GM12878 (cell line): Measurements from ENCODE around the gene CSF1. TPM values are rescaled to one million over a fixed set of nuclear protein-coding genes. Genes with fewer than 3 reads are reported as not detected.
A peak's percentile ranks its signal among the peaks of the same experiment; 100 is the strongest.

Source experiments
- ATAC-seq: fragments of 200-7000 bp; cut with Tn5 transposase; 3 replicates; pipeline ENCODE4 v1.9.1; 2020; ENCODE audit warnings: mild to moderate bottlenecking, moderate library complexity
- BruUV-seq: library from RNA; stranded (reverse); fragments of 400-500 nt; replicated peaks from 2 replicates; lab custom pipeline; 2021; lab: Mats Ljungman, UMichigan
- CTCF ChIA-PET: fragments of 300-600 bp; sonication (Branson Sonifier 250); formaldehyde crosslinking; extraction: SDS; loops from one replicate; lab custom pipeline; 2021; ENCODE audit warnings: inconsistent platforms; lab: Yijun Ruan, JAX
- POLR2A ChIA-PET: fragments of 350-600 bp; formaldehyde crosslinking; extraction: SDS; loops from one replicate; lab custom pipeline; 2021; ENCODE audit warnings: inconsistent platforms; lab: Charles Lee
- RAD21 ChIA-PET: fragments of 300-600 bp; sonication (Branson Sonifier 250); formaldehyde crosslinking; loops from one replicate; lab custom pipeline; 2023; ENCODE audit warnings: antibody characterized with exemption; ENCODE audit not compliant: unreplicated experiment; lab: Charles Lee
- SMC1A ChIA-PET: fragments of 300-600 bp; sonication (Branson Sonifier 250); formaldehyde crosslinking; loops from one replicate; lab custom pipeline; 2023; ENCODE audit not compliant: unreplicated experiment, uncharacterized antibody; lab: Charles Lee
- DNase-seq: peaks from one replicate; pipeline ENCODE4 v3.0.0-alpha.2; 2011; ENCODE audit warnings: low read depth, low spot score
- FAIRE-seq: peaks from 3 replicates; lab custom pipeline; 2011; peaks lifted over from hg19 to GRCh38; lab: Jason Lieb, UNC
- H2AFZ ChIP-seq: 2 replicates; pipeline ENCODE4 v1.6.0; 2011; ENCODE audit warnings: low read depth, low read length, control low read depth; ENCODE audit not compliant: control insufficient read depth
- H3K27ac ChIP-seq: 2 replicates; pipeline ENCODE4 v1.5.1; 2011; ENCODE audit warnings: control low read depth; ENCODE audit not compliant: control insufficient read depth, insufficient read depth
- H3K27me3 ChIP-seq, 2 experiments: replicated peaks in 1 of 2; 2 replicates each; pipeline versions ENCODE4 v1.6.0 to v1.6.1; 2011; ENCODE audit warnings: low read length in 1 of 2; ENCODE audit not compliant: control insufficient read depth in 2 of 2, insufficient read depth in 2 of 2
- H3K36me3 ChIP-seq, 2 experiments: 2 replicates each; pipeline ENCODE4 v1.5.1; 2011; ENCODE audit warnings: low read length in 1 of 2; ENCODE audit not compliant: control insufficient read depth in 2 of 2, insufficient read depth in 2 of 2
- H3K4me1 ChIP-seq: 2 replicates; pipeline ENCODE4 v1.6.1; 2011; ENCODE audit warnings: mild to moderate bottlenecking, low read length, moderate library complexity, mixed read lengths; ENCODE audit not compliant: control insufficient read depth, insufficient read depth
- H3K4me2 ChIP-seq: 2 replicates; pipeline ENCODE4 v1.6.0; 2011; ENCODE audit warnings: control low read depth; ENCODE audit not compliant: control insufficient read depth, insufficient read depth
- H3K4me3 ChIP-seq: fragments of 200-600 bp; sonication (generic); 2 replicates; pipeline ENCODE4 v1.5.1; 2016
- H3K79me2 ChIP-seq: 2 replicates; pipeline ENCODE4 v1.6.0; 2011; ENCODE audit warnings: low read length; ENCODE audit not compliant: control insufficient read depth, insufficient read depth
- H3K9ac ChIP-seq: 2 replicates; pipeline ENCODE4 v1.8.0; 2011; ENCODE audit warnings: low read length, control low read depth, mixed read lengths; ENCODE audit not compliant: control insufficient read depth, insufficient read depth
- H3K9me3 ChIP-seq: replicated peaks from 3 replicates; pipeline ENCODE4 v1.5.1; 2011; ENCODE audit warnings: mild to moderate bottlenecking, low read length; ENCODE audit not compliant: control insufficient read depth, insufficient read depth
- H4K20me1 ChIP-seq: 2 replicates; pipeline ENCODE4 v1.6.0; 2011; ENCODE audit not compliant: control insufficient read depth, insufficient read depth
- CREM ChIP-seq: IDR thresholded peaks from 2 replicates; pipeline ENCODE4 v1.6.1; 2014; ENCODE audit warnings: antibody characterized with exemption, low read depth
- IKZF1 ChIP-seq: fragments of 450-650 bp; conservative IDR thresholded peaks from 2 replicates; pipeline ENCODE4 v1.6.1; 2017; ENCODE audit warnings: antibody characterized with exemption, mild to moderate bottlenecking
- KDM1A ChIP-seq: fragments of 200-600 bp; sonication (generic); IDR thresholded peaks from 2 replicates; pipeline ENCODE4 v1.6.1; 2016; ENCODE audit warnings: borderline replicate concordance
- MLLT1 ChIP-seq: fragments of 450-650 bp; IDR thresholded peaks from 2 replicates; pipeline ENCODE4 v1.6.1; 2016; ENCODE audit warnings: mild to moderate bottlenecking
- NR2C1 ChIP-seq: fragments of 450-650 bp; IDR thresholded peaks from 2 replicates; pipeline ENCODE4 v1.6.1; 2017; ENCODE audit warnings: antibody characterized with exemption, mild to moderate bottlenecking, moderate library complexity
- NR2F1 ChIP-seq: fragments of 450-650 bp; conservative IDR thresholded peaks from 2 replicates; pipeline ENCODE4 v1.6.1; 2017; ENCODE audit warnings: mild to moderate bottlenecking
- NRF1 ChIP-seq: conservative IDR thresholded peaks from 2 replicates; pipeline ENCODE4 v1.6.1; 2011; ENCODE audit warnings: mild to moderate bottlenecking, low read depth, low read length, improper control_type of control experiment
- RUNX3 ChIP-seq: IDR thresholded peaks from 2 replicates; pipeline ENCODE4 v1.6.1; 2012; ENCODE audit warnings: low read length, inconsistent platforms
- SP1 ChIP-seq: IDR thresholded peaks from one replicate; pipeline ENCODE4 v1.6.1; 2011; ENCODE audit warnings: low read depth, low read length
- STAT3 ChIP-seq: IDR thresholded peaks from 2 replicates; pipeline ENCODE4 v1.6.1; 2011; ENCODE audit warnings: low read depth, low read length, improper control_type of control experiment
- ZNF24 ChIP-seq: fragments of 450-650 bp; IDR thresholded peaks from 2 replicates; pipeline ENCODE4 v1.6.1; 2017; ENCODE audit warnings: antibody characterized with exemption, mild to moderate bottlenecking
- ZNF687 ChIP-seq: fragments of 450-650 bp; IDR thresholded peaks from 2 replicates; pipeline ENCODE4 v1.6.1; 2017; ENCODE audit warnings: mild to moderate bottlenecking, moderate library complexity
- WGBS: methylation state at CpG from one replicate; pipeline ENCODE4 v1.1.6; 2016; ENCODE audit warnings: low lambda C conversion rate; ENCODE audit not compliant: insufficient replicate concordance, insufficient coverage; ENCODE audit errors: missing lambda C conversion rate; 5-methylcytosine and 5-hydroxymethylcytosine counted together
- in situ Hi-C: fragments of 300-500 bp; cut with MboI; formaldehyde crosslinking; loops from 9 replicates; pipeline ENCODE4 v1.14.3; 2018; ENCODE audit warnings: mixed read lengths
- intact Hi-C: fragments of 100-400 bp; cut with micrococcal nuclease; formaldehyde crosslinking; loops from one replicate; pipeline ENCODE4 v1.14.2; 2022; ENCODE audit not compliant: unreplicated experiment
- polyA plus RNA-seq, 11 experiments: library from polyadenylated mRNA; depleted of rRNA in 4 of 11; unstranded in 6 of 11; stranded (reverse) in 5 of 11; fragments of >200 nt; fragmentation: Nextera tagmentation in 4 of 11; fragmentation: Illumina TruSeq in 1 of 11; extraction: Ambion mirVana in 4 of 11; extraction: Trizol in 1 of 11; gene quantifications; 1 replicate in 1 of 11; 2 replicates in 10 of 11; pipeline versions ENCODE4 v1.2.1 to v1.2.3, GENCODE V29; 2011 to 2016; ENCODE audit warnings: inconsistent platforms in 2 of 11, missing spikeins in 2 of 11, low read depth in 1 of 11
- total RNA-seq, 4 experiments: library from RNA; depleted of rRNA in 3 of 4; stranded (reverse); fragments of >200 nt in 3 of 4; fragmentation: Illumina TruSeq in 1 of 4; extraction: Trizol in 1 of 4; gene quantifications; 2 replicates each; pipeline versions ENCODE4 v1.2.1 to v1.2.3, GENCODE V29; 2013 to 2021

Gene CSF1
- total and polyA plus RNA-seq, 10 of the 15 experiments (the other 5 are each of a cell fraction or from before 2014, with no cell fraction given), result 1.2 to 32.4 (median 13.0) TPM

GRCh38 chr1:109889094-109889493, 21.6 kb upstream of the CSF1 start (continued):
- no peak for TF ChIP-seq ZNF687
- TF ChIP-seq NRF1, result no peak
- no peak for TF ChIP-seq ZNF24
- no peak for TF ChIP-seq KDM1A

GRCh38 chr1:109890115-109890953, 20.3 kb upstream of the CSF1 start:
- intact Hi-C loops, result no loop called here
- POLR2A ChIA-PET, result interaction anchor here (0.8 to 1.3 kb wide), 2 partner anchors 8 to 12 kb away, joined by 3 read pairs; no protein-coding TSS in a partner anchor
- SMC1A ChIA-PET, result interaction anchor here (1.1 to 1.6 kb wide), 2 partner anchors 14 to 17 kb away, joined by 4 to 5 read pairs; no protein-coding TSS in a partner anchor

More at GRCh38 chr1:109890115-109890953, 20.3 kb upstream of the CSF1 start:
- no peaks in the 10 kb centered on the region for H3K36me3 ChIP-seq
- H3K79me2 ChIP-seq, result no peaks in the 10 kb centered on the region
- CTCF ChIA-PET, result interaction anchor here (1.3 to 1.9 kb wide), 3 partner anchors 10 to 114 kb away, joined by 3 to 6 read pairs (median 4); partner anchors contain the start of gene AHCYL1
- no peaks in the 10 kb centered on the region for H3K27me3 ChIP-seq
- H4K20me1 ChIP-seq, result no peaks in the 10 kb centered on the region
- no peak overlapping the region for H2AFZ ChIP-seq
- H3K9me3 ChIP-seq, result no peaks in the 10 kb centered on the region
- RAD21 ChIA-PET, result no interaction called here
- FAIRE-seq, result no peak
- H3K9ac ChIP-seq, result no peak overlapping the region
- BruUV-seq, result no TSS peak
- 22% methylated on average over 5 of the region's 5 CpGs for WGBS
- in situ Hi-C loops, result no loop called here
- peak; percentile 26; the same call in 1 of the 2 replicates for TF ChIP-seq RUNX3
- TF ChIP-seq NR2F1, result peak; percentile 71; the same call in 1 of the 2 replicates
- no peak for TF ChIP-seq MLLT1
- peak; percentile 50 for TF ChIP-seq NR2C1
- TF ChIP-seq IKZF1, result 0 out of 2 replicates have a peak, but pooled peaks have one; percentile 28
- no peak for TF ChIP-seq SP1
- TF ChIP-seq STAT3, result no peak
- TF ChIP-seq CREM, result peak; percentile 28; the same call in 1 of the 2 replicates
- TF ChIP-seq, all 136 proteins: peak for 5
- Histone ChIP-seq H3K27ac (no peak overlapping the region), H3K4me2 (no peak overlapping the region), H3K4me1 (peaks cover 50% of the 10 kb centered on the region), H3K4me3 (no peak overlapping the region)
- DNase-seq (no peak), ATAC-seq (no peak)
